ENCODE measurements around the gene CCN5. TPM values are rescaled to one million over a fixed set of nuclear protein-coding genes. Genes with fewer than 3 reads are reported as not detected.

CCN5 gene
- total RNA-seq, 3 donors from 2014 or later: 16.1 to 1,283 (median 39.0) TPM

DNA sequence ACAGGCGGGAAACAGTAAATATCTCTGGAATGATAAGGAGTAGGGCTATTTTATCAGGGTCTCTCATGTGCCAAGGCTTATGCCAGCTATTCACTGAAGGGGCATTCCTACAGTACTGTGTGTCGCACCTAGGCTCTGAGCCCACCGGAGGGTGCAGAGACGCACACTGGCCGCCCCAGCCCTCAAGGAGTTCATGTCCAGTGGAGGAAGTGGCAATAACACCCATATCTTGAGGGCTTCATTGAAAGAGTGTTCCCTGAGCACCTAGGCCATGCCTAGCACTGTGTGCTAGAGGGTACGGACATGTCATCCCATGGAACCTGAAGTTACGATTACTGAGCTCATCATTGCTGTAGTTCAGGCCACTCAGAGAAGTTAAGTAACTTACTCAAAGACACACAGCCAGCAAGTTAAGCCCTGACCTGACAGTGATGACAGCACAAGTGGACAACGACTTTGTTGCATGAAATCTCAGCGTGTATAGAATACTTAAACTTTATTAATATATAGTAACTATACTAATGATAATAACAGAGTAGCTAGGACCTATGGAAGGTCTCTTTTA lies 8.7 kb downstream of the CCN5 start:
- Histone ChIP-seq H3K27ac (no peak overlapping the region), H3K27me3 (no peaks in the 10 kb centered on the region), H3K9me3 (no peaks in the 10 kb centered on the region), H3K36me3 (no peaks in the 10 kb centered on the region), H3K4me1 (no peaks in the 10 kb centered on the region), H3K4me3 (no peak overlapping the region)
- no peak for TF ChIP-seq POLR2AphosphoS5 (IDR thresholded peaks at IDR 0.05)
- TF ChIP-seq, protein P1, sequence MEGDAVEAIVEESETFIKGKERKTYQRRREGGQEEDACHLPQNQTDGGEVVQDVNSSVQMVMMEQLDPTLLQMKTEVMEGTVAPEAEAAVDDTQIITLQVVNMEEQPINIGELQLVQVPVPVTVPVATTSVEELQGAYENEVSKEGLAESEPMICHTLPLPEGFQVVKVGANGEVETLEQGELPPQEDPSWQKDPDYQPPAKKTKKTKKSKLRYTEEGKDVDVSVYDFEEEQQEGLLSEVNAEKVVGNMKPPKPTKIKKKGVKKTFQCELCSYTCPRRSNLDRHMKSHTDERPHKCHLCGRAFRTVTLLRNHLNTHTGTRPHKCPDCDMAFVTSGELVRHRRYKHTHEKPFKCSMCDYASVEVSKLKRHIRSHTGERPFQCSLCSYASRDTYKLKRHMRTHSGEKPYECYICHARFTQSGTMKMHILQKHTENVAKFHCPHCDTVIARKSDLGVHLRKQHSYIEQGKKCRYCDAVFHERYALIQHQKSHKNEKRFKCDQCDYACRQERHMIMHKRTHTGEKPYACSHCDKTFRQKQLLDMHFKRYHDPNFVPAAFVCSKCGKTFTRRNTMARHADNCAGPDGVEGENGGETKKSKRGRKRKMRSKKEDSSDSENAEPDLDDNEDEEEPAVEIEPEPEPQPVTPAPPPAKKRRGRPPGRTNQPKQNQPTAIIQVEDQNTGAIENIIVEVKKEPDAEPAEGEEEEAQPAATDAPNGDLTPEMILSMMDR (IDR thresholded peaks at IDR 0.05): no peak
- no peak for TF ChIP-seq POLR2A (IDR thresholded peaks at IDR 0.05)
- no peak for DNase-seq (ENCODE audit: low spot score in 2 of 2)
- intact Hi-C loops (cut with DNase I; ENCODE audit: low total_unique reads): loop anchor here (5.0 kb wide), 1 partner anchor 693 kb away; the partner anchor contains the start of gene PIGT

DNA sequence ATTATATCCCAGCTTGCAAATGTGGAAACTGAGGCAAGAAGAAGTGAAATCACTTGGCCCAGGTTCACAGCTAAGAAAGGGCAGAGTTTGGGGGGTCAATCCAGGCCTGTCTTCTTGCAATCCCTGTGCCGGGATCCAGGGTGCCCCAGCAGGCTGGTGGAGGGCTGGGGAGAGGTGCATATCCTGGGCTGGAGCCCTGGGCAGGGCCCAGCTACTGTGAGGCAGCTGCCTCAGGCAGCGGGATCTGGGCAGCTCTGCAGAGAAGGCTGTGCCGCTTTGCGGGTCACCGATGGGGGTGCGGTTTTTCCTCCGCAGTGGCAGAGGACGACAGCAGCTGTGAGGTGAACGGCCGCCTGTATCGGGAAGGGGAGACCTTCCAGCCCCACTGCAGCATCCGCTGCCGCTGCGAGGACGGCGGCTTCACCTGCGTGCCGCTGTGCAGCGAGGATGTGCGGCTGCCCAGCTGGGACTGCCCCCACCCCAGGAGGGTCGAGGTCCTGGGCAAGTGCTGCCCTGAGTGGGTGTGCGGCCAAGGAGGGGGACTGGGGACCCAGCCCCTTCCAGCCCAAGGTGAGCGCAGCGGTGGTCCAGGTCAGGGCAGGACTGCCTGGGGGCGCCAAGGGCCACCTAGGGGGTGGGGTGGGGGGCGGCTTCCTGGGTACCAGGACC lies 9.4 kb downstream of the CCN5 start:
- H3K27me3 ChIP-seq: no peaks in the 10 kb centered on the region
- no peaks in the 10 kb centered on the region for H3K9me3 ChIP-seq
- no peak overlapping the region for H3K27ac ChIP-seq
- H3K36me3 ChIP-seq: no peaks in the 10 kb centered on the region
- no peak overlapping the region for H3K4me3 ChIP-seq
- no peaks in the 10 kb centered on the region for H3K4me1 ChIP-seq
- no peak for TF ChIP-seq POLR2A (IDR thresholded peaks at IDR 0.05)
- TF ChIP-seq, protein P1 (IDR thresholded peaks at IDR 0.05): no peak
- no peak for DNase-seq (ENCODE audit: low spot score in 2 of 2)
- intact Hi-C loops (cut with DNase I; ENCODE audit: low total_unique reads): loop anchor here (5.0 kb wide), 1 partner anchor 693 kb away; the partner anchor contains the start of gene PIGT

DNA sequence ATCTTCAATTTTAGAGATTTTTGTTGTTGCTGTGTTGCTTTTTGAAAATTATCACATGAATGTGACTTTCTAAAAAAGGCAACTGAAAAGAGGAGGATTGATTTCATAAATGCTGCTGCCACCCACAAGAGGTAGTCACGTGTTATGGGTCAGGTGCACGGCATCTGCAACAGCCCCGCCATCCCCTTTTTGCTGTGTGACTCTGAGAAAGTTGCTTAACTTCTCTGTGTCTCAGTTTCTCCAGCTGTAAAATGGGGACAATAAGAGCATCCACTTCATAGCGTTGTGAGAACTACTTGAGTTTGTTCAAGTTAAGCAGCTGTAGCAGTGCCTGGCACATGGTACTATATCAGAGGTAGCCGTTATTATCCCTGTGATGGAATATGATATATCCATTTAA lies 10.7 kb downstream of the CCN5 start:
- intact Hi-C loops (cut with DNase I; ENCODE audit: low total_unique reads): no loop called here
- TF ChIP-seq POLR2AphosphoS5 (IDR thresholded peaks at IDR 0.05): no peak
- TF ChIP-seq, protein P1 (IDR thresholded peaks at IDR 0.05): no peak
- TF ChIP-seq POLR2A (IDR thresholded peaks at IDR 0.05): no peak
- no peaks in the 10 kb centered on the region for H3K27me3 ChIP-seq
- H3K9me3 ChIP-seq: no peaks in the 10 kb centered on the region
- no peaks in the 10 kb centered on the region for H3K4me1 ChIP-seq
- H3K27ac ChIP-seq: no peak overlapping the region
- no peaks in the 10 kb centered on the region for H3K36me3 ChIP-seq
- no peak for DNase-seq (ENCODE audit: low spot score in 2 of 2)
- no peak overlapping the region for H3K4me3 ChIP-seq

DNA sequence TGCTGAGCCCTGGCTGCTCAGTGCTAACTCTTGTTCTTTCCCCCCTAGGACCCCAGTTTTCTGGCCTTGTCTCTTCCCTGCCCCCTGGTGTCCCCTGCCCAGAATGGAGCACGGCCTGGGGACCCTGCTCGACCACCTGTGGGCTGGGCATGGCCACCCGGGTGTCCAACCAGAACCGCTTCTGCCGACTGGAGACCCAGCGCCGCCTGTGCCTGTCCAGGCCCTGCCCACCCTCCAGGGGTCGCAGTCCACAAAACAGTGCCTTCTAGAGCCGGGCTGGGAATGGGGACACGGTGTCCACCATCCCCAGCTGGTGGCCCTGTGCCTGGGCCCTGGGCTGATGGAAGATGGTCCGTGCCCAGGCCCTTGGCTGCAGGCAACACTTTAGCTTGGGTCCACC lies 11.9 kb downstream of the CCN5 start:
- H3K36me3 ChIP-seq: no peaks in the 10 kb centered on the region
- H3K9me3 ChIP-seq: no peaks in the 10 kb centered on the region
- DNase-seq (ENCODE audit: low spot score in 2 of 2): no peak
- no peak overlapping the region for H3K4me3 ChIP-seq
- no peaks in the 10 kb centered on the region for H3K4me1 ChIP-seq
- H3K27me3 ChIP-seq: no peaks in the 10 kb centered on the region
- H3K27ac ChIP-seq: no peak overlapping the region
- TF ChIP-seq POLR2A (IDR thresholded peaks at IDR 0.05) (no peak), POLR2AphosphoS5 (IDR thresholded peaks at IDR 0.05) (no peak)
- TF ChIP-seq, protein P1 (IDR thresholded peaks at IDR 0.05): no peak
- intact Hi-C loops (cut with DNase I; ENCODE audit: low total_unique reads): no loop called here

DNA sequence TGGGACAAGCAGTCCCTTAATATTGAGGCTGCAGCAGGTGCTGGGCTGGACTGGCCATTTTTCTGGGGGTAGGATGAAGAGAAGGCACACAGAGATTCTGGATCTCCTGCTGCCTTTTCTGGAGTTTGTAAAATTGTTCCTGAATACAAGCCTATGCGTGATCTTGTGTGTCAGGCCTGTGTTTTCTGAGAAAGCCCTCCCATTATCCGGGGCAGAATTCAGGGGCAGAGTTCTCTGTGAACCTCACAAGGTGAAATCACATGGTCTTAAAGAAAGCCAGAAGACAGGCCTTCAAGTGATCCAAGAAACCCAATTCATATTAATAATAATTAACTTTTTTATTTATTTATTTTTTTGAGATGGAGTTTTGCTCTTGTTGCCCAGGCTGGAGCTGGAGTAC lies 12.5 kb downstream of the CCN5 start:
- no peaks in the 10 kb centered on the region for H3K9me3 ChIP-seq
- H3K27me3 ChIP-seq: no peaks in the 10 kb centered on the region
- TF ChIP-seq, protein P1 (IDR thresholded peaks at IDR 0.05): no peak
- TF ChIP-seq POLR2A (IDR thresholded peaks at IDR 0.05) (no peak), POLR2AphosphoS5 (IDR thresholded peaks at IDR 0.05) (no peak)
- no peaks in the 10 kb centered on the region for H3K36me3 ChIP-seq
- no peaks in the 10 kb centered on the region for H3K4me1 ChIP-seq
- no peak for DNase-seq (ENCODE audit: low spot score in 2 of 2)
- no peak overlapping the region for H3K27ac ChIP-seq
- no peak overlapping the region for H3K4me3 ChIP-seq
- intact Hi-C loops (cut with DNase I; ENCODE audit: low total_unique reads): no loop called here

Data from breast epithelium (tissue), 4 donors.